ENCODE data around the gene RARRES1. TPM values are rescaled to one million over a fixed set of nuclear protein-coding genes. Genes with fewer than 3 reads are reported as not detected.

Gene RARRES1
- total RNA-seq, 1 donor from 2014 or later: 2.4 TPM

DNA sequence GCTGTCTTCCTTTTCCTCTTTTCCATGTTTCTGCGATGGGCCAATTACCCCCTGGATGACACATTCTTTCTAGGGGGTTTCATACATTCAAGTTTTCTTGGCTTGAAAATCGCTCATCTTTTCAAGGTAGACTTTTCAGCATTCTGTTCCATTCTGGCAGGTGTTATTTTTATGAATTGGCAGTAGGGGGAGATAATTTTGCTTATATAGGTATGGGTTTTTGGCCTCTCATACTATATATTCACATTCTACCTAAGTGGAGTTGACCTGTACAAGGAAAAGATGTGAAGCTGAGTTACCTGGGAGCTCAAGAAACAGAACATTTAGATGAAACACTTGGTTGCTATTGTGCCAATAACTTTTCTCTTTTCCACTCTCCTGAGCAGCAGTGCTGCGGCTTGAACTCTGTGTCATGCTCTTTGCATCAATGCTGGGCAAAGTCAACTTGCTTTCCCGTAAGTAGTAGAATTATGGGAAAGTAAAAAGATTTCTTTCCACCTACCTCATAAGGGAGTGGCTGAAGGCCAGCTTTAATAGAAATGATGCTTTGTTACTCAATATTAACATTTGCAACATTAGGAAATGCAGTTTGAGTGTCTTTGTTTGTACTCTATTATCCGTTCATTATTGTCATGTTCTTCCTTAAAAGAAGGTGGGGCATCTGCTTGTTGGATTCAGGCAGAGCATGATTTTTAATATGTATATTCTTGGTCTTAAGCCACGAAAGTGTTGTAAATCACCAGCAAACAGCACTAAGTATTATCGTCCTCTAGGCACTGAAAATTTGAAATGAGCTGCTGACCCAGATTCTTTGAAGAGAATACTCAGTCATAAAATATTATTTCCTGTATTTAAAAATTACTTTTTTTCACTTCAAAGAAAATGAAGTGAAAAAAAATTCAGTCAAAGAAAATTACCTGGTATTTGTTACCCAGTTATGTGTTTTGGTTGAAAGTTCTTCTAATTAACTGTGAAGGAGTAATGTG is 41.9 kb upstream of the RARRES1 start:
- no peaks in the 10 kb centered on the region for H3K27me3 Mint-ChIP-seq (ENCODE audit: unreplicated experiment)
- H3K4me3 Mint-ChIP-seq (ENCODE audit: unreplicated experiment): no peak overlapping the region
- no peak overlapping the region for H3K27ac Mint-ChIP-seq (ENCODE audit: unreplicated experiment)
- H3K36me3 Mint-ChIP-seq (ENCODE audit: unreplicated experiment): no peaks in the 10 kb centered on the region
- peaks cover 12% of the 10 kb centered on the region for H3K4me1 Mint-ChIP-seq (ENCODE audit: unreplicated experiment)
- no peaks in the 10 kb centered on the region for H3K9me3 Mint-ChIP-seq (ENCODE audit: unreplicated experiment)
- TF ChIP-seq, protein P1, sequence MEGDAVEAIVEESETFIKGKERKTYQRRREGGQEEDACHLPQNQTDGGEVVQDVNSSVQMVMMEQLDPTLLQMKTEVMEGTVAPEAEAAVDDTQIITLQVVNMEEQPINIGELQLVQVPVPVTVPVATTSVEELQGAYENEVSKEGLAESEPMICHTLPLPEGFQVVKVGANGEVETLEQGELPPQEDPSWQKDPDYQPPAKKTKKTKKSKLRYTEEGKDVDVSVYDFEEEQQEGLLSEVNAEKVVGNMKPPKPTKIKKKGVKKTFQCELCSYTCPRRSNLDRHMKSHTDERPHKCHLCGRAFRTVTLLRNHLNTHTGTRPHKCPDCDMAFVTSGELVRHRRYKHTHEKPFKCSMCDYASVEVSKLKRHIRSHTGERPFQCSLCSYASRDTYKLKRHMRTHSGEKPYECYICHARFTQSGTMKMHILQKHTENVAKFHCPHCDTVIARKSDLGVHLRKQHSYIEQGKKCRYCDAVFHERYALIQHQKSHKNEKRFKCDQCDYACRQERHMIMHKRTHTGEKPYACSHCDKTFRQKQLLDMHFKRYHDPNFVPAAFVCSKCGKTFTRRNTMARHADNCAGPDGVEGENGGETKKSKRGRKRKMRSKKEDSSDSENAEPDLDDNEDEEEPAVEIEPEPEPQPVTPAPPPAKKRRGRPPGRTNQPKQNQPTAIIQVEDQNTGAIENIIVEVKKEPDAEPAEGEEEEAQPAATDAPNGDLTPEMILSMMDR (IDR thresholded peaks at IDR 0.05): no peak
- DNase-seq (ENCODE audit: extremely low spot score, unreplicated experiment): no peak

DNA sequence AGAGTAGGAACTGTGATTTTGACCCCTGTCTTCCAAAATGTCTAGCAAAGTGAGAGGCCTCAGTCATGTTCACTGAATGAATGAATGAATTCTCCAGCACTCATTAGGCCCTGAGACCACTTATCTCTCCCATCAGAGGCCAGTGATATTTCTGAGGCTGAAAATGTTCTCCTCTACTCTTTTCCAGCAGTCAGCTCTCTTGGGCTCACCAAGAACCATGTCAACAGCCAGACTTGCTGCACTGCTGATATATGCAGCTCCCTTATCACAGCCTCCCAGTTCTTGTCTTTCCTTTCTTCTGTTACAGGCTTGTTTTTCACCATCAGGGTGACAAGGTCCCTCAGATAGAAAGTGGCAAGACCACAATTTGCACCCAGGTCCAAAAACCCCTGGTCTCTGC is 40.9 kb upstream of the RARRES1 start:
- H3K9me3 Mint-ChIP-seq (ENCODE audit: unreplicated experiment): no peaks in the 10 kb centered on the region
- no peaks in the 10 kb centered on the region for H3K36me3 Mint-ChIP-seq (ENCODE audit: unreplicated experiment)
- no peak overlapping the region for H3K27ac Mint-ChIP-seq (ENCODE audit: unreplicated experiment)

DNA sequence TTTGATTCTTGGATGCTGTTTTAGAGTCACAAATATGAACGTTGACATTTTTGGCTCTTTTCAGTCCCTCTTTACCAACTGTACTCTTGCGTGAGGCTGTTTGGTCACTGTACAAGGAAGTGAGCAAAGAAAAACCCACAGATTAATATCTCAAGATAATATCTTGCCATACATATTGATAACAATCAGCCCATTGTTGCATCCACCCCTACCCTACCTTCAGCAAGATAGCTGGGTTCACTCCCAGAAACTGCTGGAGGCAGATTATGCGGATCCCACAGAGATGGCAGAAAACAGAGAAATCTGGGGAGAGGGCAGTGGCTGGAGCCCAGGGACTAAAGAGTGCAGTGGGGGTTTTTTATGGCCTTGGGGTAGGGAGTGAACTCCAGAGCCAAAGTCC is 39.7 kb upstream of the RARRES1 start:
- no peaks in the 10 kb centered on the region for H3K9me3 Mint-ChIP-seq (ENCODE audit: unreplicated experiment)
- peaks cover 23% of the 10 kb centered on the region for H3K4me1 Mint-ChIP-seq (ENCODE audit: unreplicated experiment)
- no peak overlapping the region for H3K4me3 Mint-ChIP-seq (ENCODE audit: unreplicated experiment)
- TF ChIP-seq, protein P1 (IDR thresholded peaks at IDR 0.05): no peak
- H3K27ac Mint-ChIP-seq (ENCODE audit: unreplicated experiment): no peak overlapping the region
- no peaks in the 10 kb centered on the region for H3K36me3 Mint-ChIP-seq (ENCODE audit: unreplicated experiment)
- no peak for DNase-seq (ENCODE audit: extremely low spot score, unreplicated experiment)
- no peaks in the 10 kb centered on the region for H3K27me3 Mint-ChIP-seq (ENCODE audit: unreplicated experiment)

More for the DNA sequence above, 40.9 kb upstream of the RARRES1 start:
- TF ChIP-seq, protein P1 (IDR thresholded peaks at IDR 0.05): no peak
- no peak for DNase-seq (ENCODE audit: extremely low spot score, unreplicated experiment)
- Mint-ChIP-seq H3K4me3 (ENCODE audit: unreplicated experiment) (no peak overlapping the region), H3K4me1 (ENCODE audit: unreplicated experiment) (peaks cover 20% of the 10 kb centered on the region), H3K27me3 (ENCODE audit: unreplicated experiment) (no peaks in the 10 kb centered on the region)

DNA sequence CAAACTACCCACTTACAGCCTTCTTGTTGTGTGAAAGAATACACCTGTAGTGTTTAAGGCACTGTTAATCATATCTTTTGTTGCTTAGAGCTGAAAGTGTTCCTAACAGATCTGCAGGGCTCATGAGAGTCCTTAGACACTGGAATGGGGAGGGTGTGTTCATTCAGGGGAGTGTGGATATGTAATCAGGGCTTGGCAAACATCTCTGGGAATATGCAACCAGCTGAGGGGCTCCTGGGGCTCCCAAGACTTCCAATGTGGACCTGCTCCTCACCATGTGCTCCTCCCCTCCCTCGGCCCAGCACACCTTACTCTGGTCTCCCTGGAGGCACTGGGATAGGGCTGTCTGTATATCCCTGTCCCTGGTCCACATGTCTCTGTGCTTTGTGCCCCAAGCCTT is 39.3 kb upstream of the RARRES1 start:
- Mint-ChIP-seq H3K36me3 (ENCODE audit: unreplicated experiment) (no peaks in the 10 kb centered on the region), H3K4me1 (ENCODE audit: unreplicated experiment) (peaks cover 23% of the 10 kb centered on the region), H3K9me3 (ENCODE audit: unreplicated experiment) (no peaks in the 10 kb centered on the region), H3K27me3 (ENCODE audit: unreplicated experiment) (no peaks in the 10 kb centered on the region), H3K4me3 (ENCODE audit: unreplicated experiment) (no peak overlapping the region), H3K27ac (ENCODE audit: unreplicated experiment) (no peak overlapping the region)
- no peak for DNase-seq (ENCODE audit: extremely low spot score, unreplicated experiment)
- TF ChIP-seq, protein P1 (IDR thresholded peaks at IDR 0.05): no peak

DNA sequence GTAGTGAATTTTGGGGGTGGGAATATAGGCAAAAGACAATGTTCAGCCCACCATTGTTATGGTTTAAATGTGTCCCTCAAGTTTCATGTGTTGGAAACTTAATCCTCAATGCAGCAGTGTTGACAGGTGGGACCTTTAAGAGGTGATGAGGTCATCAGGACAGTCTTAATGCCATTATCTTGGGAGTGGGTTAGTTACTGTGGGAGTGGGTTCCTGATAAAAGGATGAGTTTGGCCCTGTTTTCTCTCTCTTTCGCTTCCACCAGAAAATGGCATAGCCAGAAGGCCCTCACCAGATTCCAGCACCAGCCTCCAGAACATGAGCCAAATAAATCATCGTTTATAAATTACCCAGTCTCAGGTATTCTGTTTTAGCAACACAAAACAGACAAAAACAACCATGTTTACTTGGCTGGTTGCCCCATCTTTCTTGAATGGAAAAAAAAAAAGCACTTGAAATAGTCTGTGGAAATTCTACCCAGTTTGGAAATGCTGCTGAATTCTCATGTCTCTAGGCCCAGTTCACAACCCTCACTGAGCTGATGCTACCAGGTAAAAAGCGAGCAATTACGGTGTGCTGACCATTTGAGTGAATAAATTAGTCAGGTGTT is 38.6 kb upstream of the RARRES1 start:
- no peaks in the 10 kb centered on the region for H3K27me3 Mint-ChIP-seq (ENCODE audit: unreplicated experiment)
- H3K9me3 Mint-ChIP-seq (ENCODE audit: unreplicated experiment): no peaks in the 10 kb centered on the region
- no peak overlapping the region for H3K4me3 Mint-ChIP-seq (ENCODE audit: unreplicated experiment)
- H3K36me3 Mint-ChIP-seq (ENCODE audit: unreplicated experiment): no peaks in the 10 kb centered on the region
- H3K4me1 Mint-ChIP-seq (ENCODE audit: unreplicated experiment): peaks cover 23% of the 10 kb centered on the region
- DNase-seq (ENCODE audit: extremely low spot score, unreplicated experiment): no peak
- H3K27ac Mint-ChIP-seq (ENCODE audit: unreplicated experiment): no peak overlapping the region
- TF ChIP-seq, protein P1 (IDR thresholded peaks at IDR 0.05): no peak
